H9 (cell line): ENCODE data around the gene VAPA. TPM values are rescaled to one million over a fixed set of nuclear protein-coding genes. Genes with fewer than 3 reads are reported as not detected.

Experiments
- DNase-seq: peaks from one replicate; pipeline ENCODE4 v3.0.0-alpha.2; 2017
- H2AFZ ChIP-seq: one replicate; pipeline ENCODE4 v1.6.1; 2013; ENCODE audit warnings: mild to moderate bottlenecking, low read length, control low read depth, moderate library complexity
- H2AK5ac ChIP-seq: 2 replicates; pipeline ENCODE4 v1.6.1; 2013; ENCODE audit warnings: low read length, control low read depth, mixed read lengths; ENCODE audit not compliant: insufficient read length
- H2BK120ac ChIP-seq: one replicate; pipeline ENCODE4 v1.6.1; 2013; ENCODE audit warnings: low read depth, mild to moderate bottlenecking, low read length, control low read depth, inconsistent platforms; ENCODE audit not compliant: poor library complexity, severe bottlenecking
- H2BK12ac ChIP-seq: 2 replicates; pipeline ENCODE4 v1.6.1; 2013; ENCODE audit warnings: low read length, control low read depth, mixed read lengths, low read depth; ENCODE audit not compliant: insufficient read length
- H2BK15ac ChIP-seq: 2 replicates; pipeline ENCODE4 v1.6.1; 2013; ENCODE audit warnings: low read depth, low read length, control low read depth
- H2BK20ac ChIP-seq: one replicate; pipeline ENCODE4 v1.6.1; 2013; ENCODE audit warnings: low read depth, mild to moderate bottlenecking, low read length, control low read depth, inconsistent platforms; ENCODE audit not compliant: poor library complexity, severe bottlenecking
- H2BK5ac ChIP-seq: 2 replicates; pipeline ENCODE4 v1.6.1; 2013; ENCODE audit warnings: low read length, control low read depth, mixed read lengths; ENCODE audit not compliant: insufficient read length
- H3K14ac ChIP-seq: 2 replicates; pipeline ENCODE4 v1.6.1; 2013; ENCODE audit warnings: low read length, control low read depth; ENCODE audit not compliant: insufficient read depth
- H3K18ac ChIP-seq: 2 replicates; pipeline ENCODE4 v1.6.1; 2013; ENCODE audit warnings: low read depth, mild to moderate bottlenecking, mixed read lengths, low read length, control low read depth; ENCODE audit not compliant: insufficient read length
- H3K23ac ChIP-seq: 2 replicates; pipeline ENCODE4 v1.6.1; 2013; ENCODE audit warnings: low read length, control low read depth, mixed read lengths, low read depth; ENCODE audit not compliant: insufficient read length
- H3K23me2 ChIP-seq: 2 replicates; pipeline ENCODE4 v1.6.1; 2013; ENCODE audit warnings: low read depth, mild to moderate bottlenecking, mixed read lengths, low read length, control low read depth; ENCODE audit not compliant: insufficient read length, poor library complexity, severe bottlenecking
- H3K27ac ChIP-seq: 2 replicates; pipeline ENCODE4 v1.5.1; 2013; ENCODE audit warnings: low read length, control low read depth, mixed read lengths, low read depth; ENCODE audit not compliant: insufficient read length
- H3K27me3 ChIP-seq: 2 replicates; pipeline ENCODE4 v1.6.1; 2013; ENCODE audit warnings: low read length, control low read depth, inconsistent platforms; ENCODE audit not compliant: insufficient read depth
- H3K4ac ChIP-seq: 2 replicates; pipeline ENCODE4 v1.6.1; 2013; ENCODE audit warnings: low read depth, mild to moderate bottlenecking, control low read depth, inconsistent platforms, low read length, moderate library complexity
- H3K4me1 ChIP-seq: 2 replicates; pipeline ENCODE4 v1.6.1; 2013; ENCODE audit warnings: low read length, control low read depth, inconsistent platforms; ENCODE audit not compliant: insufficient read depth
- H3K4me2 ChIP-seq: 2 replicates; pipeline ENCODE4 v1.6.1; 2013; ENCODE audit warnings: low read length, control low read depth, mixed read lengths; ENCODE audit not compliant: insufficient read length, insufficient read depth
- H3K56ac ChIP-seq: 2 replicates; pipeline ENCODE4 v1.6.1; 2013; ENCODE audit warnings: low read depth, mild to moderate bottlenecking, mixed read lengths, low read length, control low read depth; ENCODE audit not compliant: insufficient read length
- H3K79me1 ChIP-seq: 2 replicates; pipeline ENCODE4 v1.6.1; 2013; ENCODE audit warnings: low read depth, mild to moderate bottlenecking, moderate library complexity, low read length, control low read depth, inconsistent platforms; ENCODE audit not compliant: insufficient read depth, poor library complexity, severe bottlenecking
- H3K79me2 ChIP-seq: 2 replicates; pipeline ENCODE4 v1.6.1; 2013; ENCODE audit warnings: low read length, control low read depth, inconsistent platforms; ENCODE audit not compliant: insufficient read depth
- H3K9ac ChIP-seq: 2 replicates; pipeline ENCODE4 v1.6.1; 2013; ENCODE audit warnings: low read length, control low read depth, mixed read lengths; ENCODE audit not compliant: insufficient read length; ENCODE audit errors: extremely low read depth
- H3K9me3 ChIP-seq: one replicate; pipeline ENCODE4 v1.6.1; 2013; ENCODE audit warnings: low read depth, low read length, inconsistent platforms; ENCODE audit not compliant: control insufficient read depth
- H3T11ph ChIP-seq: one replicate; pipeline ENCODE4 v1.6.1; 2013; ENCODE audit warnings: mild to moderate bottlenecking, low read length, control low read depth, inconsistent platforms
- H4K20me1 ChIP-seq: one replicate; pipeline ENCODE4 v1.6.1; 2013; ENCODE audit not compliant: control insufficient read depth, insufficient read length, insufficient read depth
- H4K5ac ChIP-seq: 2 replicates; pipeline ENCODE4 v1.6.1; 2013; ENCODE audit warnings: low read depth, mild to moderate bottlenecking, mixed read lengths, low read length, control low read depth; ENCODE audit not compliant: insufficient read length
- H4K8ac ChIP-seq: replicated peaks from 2 replicates; pipeline ENCODE4 v1.6.1; 2013; ENCODE audit warnings: low read length, control low read depth, mixed read lengths, low read depth; ENCODE audit not compliant: insufficient read length
- H4K91ac ChIP-seq: 2 replicates; pipeline ENCODE4 v1.6.1; 2013; ENCODE audit warnings: low read depth, mild to moderate bottlenecking, moderate library complexity, mixed read lengths, low read length, control low read depth; ENCODE audit not compliant: insufficient read length
- H3K27ac Mint-ChIP-seq, 3 experiments: 2 replicates in 2 of 3; 3 replicates in 1 of 3; pipeline ENCODE4 v1.8.0; 2020 to 2021; ENCODE audit warnings: mixed read lengths in 3 of 3, mild to moderate bottlenecking in 1 of 3, moderate library complexity in 1 of 3
- H3K27me3 Mint-ChIP-seq: 2 replicates; pipeline ENCODE4 v1.8.0; 2021; ENCODE audit warnings: low read depth, mild to moderate bottlenecking, moderate library complexity, mixed read lengths
- H3K36me3 Mint-ChIP-seq, 3 experiments: 2 replicates in 2 of 3; 3 replicates in 1 of 3; pipeline ENCODE4 v1.8.0; 2020 to 2021; ENCODE audit warnings: low read depth in 3 of 3, mixed read lengths in 3 of 3; ENCODE audit not compliant: insufficient read depth in 1 of 3
- H3K4me1 Mint-ChIP-seq, 2 experiments: 2 replicates each; pipeline ENCODE4 v1.8.0; 2020; ENCODE audit warnings: mixed read lengths in 2 of 2
- H3K4me3 Mint-ChIP-seq, 2 experiments: 2 replicates in 1 of 2; 3 replicates in 1 of 2; pipeline ENCODE4 v1.8.0; 2020 to 2021; ENCODE audit warnings: mild to moderate bottlenecking in 2 of 2, mixed read lengths in 2 of 2, moderate library complexity in 1 of 2
- H3K9me3 Mint-ChIP-seq, 2 experiments: 2 replicates in 1 of 2; 3 replicates in 1 of 2; pipeline ENCODE4 v1.8.0; 2020; ENCODE audit warnings: mild to moderate bottlenecking in 2 of 2, mixed read lengths in 2 of 2, moderate library complexity in 1 of 2
- CTCF ChIP-seq: fragments of 200-600 bp; sonication (generic); conservative IDR thresholded peaks from 3 replicates; pipeline ENCODE4 v1.8.0; 2021; ENCODE audit warnings: antibody characterized with exemption, mild to moderate bottlenecking
- WGBS: extraction: QIAGEN DNeasy Blood & Tissue Kit; methylation state at CpG from one replicate; pipeline ENCODE4 v1.1.7; 2013; ENCODE audit warnings: missing lambda C conversion rate, low lambda C conversion rate, mixed read lengths; ENCODE audit not compliant: insufficient read length; ENCODE audit errors: extremely low coverage; 5-methylcytosine and 5-hydroxymethylcytosine counted together
- total RNA-seq: library from RNA; stranded (reverse); gene quantifications from 2 replicates; pipeline ENCODE4 v1.2.1, GENCODE V29; 2021

Gene VAPA
- total RNA-seq, 1 experiment from 2014 or later: 141 TPM

GRCh38 chr18:9969247-9969646 lies 55.4 kb downstream of the VAPA start:
- no peak overlapping the region for H3K27ac ChIP-seq
- H2AK5ac ChIP-seq: no peak overlapping the region
- H4K5ac ChIP-seq: no peak overlapping the region
- H3K4me1 ChIP-seq: peaks cover 2% of the 10 kb centered on the region; the same call in 1 of the 2 replicates
- H3K9ac ChIP-seq: no peak overlapping the region
- no peak overlapping the region for H3K18ac ChIP-seq
- no peak overlapping the region for H4K8ac ChIP-seq
- no peak overlapping the region for H2BK12ac ChIP-seq
- H4K91ac ChIP-seq: no peak overlapping the region
- no peak overlapping the region for H2BK15ac ChIP-seq
- H2AFZ ChIP-seq: no peak overlapping the region
- no peak overlapping the region for H3K14ac ChIP-seq
- no peak overlapping the region for H3T11ph ChIP-seq
- H2BK5ac ChIP-seq: no peak overlapping the region
- Mint-ChIP-seq H3K4me3 (no peak overlapping the region; a peak in 1 of 5 replicates), H3K4me1 (peaks cover 17 to 24% of the 10 kb centered on the region in 2 experiments), H3K9me3 (peaks cover 5 to 6% of the 10 kb centered on the region in 2 experiments; a peak in 4 of 5 replicates), H3K36me3 (peaks cover 2 to 11% (median 3%) of the 10 kb centered on the region in 3 experiments; a peak in 5 of 7 replicates), H3K27ac (peak overlapping the region in 1 of 3 experiments; percentile 92; a peak in 2 of 7 replicates), H3K27me3 (no peaks in the 10 kb centered on the region; the same call in 1 of the 2 replicates)
- H3K56ac ChIP-seq: no peak overlapping the region
- H4K20me1 ChIP-seq: no peaks in the 10 kb centered on the region
- H3K79me1 ChIP-seq: no peaks in the 10 kb centered on the region
- H2BK120ac ChIP-seq: no peak overlapping the region
- no peak for DNase-seq
- no peak overlapping the region for H2BK20ac ChIP-seq
- H3K9me3 ChIP-seq: no peaks in the 10 kb centered on the region
- no peak overlapping the region for H3K4me2 ChIP-seq
- H3K27me3 ChIP-seq: no peaks in the 10 kb centered on the region
- no CpG with 5 or more reads among the region's 14 CpGs for whole genome bisulfite sequencing
- H3K23me2 ChIP-seq: no peaks in the 10 kb centered on the region
- no peak for TF ChIP-seq CTCF
- no peaks in the 10 kb centered on the region for H3K79me2 ChIP-seq
- H3K23ac ChIP-seq: no peak overlapping the region
- H3K4ac ChIP-seq: no peak overlapping the region
